Stomach (tissue), 9 donors: Measurements from ENCODE around the gene GABBR1. TPM values are rescaled to one million over a fixed set of nuclear protein-coding genes. Genes with fewer than 3 reads are reported as not detected.

Experiments used
- DNase-seq, 2 donors: peaks; one replicate each; pipeline versions ENCODE4 v3.0.0 to v3.0.0-alpha.2; 2013 to 2019
- H3K27ac ChIP-seq, 5 donors: fragments of 200-600 bp in 4 of 5; sonication (generic) in 4 of 5; one replicate each; pipeline ENCODE4 v1.5.1; 2013 to 2019; ENCODE audit warnings: mild to moderate bottlenecking in 1 of 5, moderate library complexity in 1 of 5
- H3K27me3 ChIP-seq, 3 donors: fragments of 200-600 bp; sonication (generic); one replicate each; pipeline ENCODE4 v1.5.1; 2017 to 2019; ENCODE audit warnings: mixed run types in 1 of 3
- H3K36me3 ChIP-seq, 4 donors: fragments of 200-600 bp; sonication (generic); 1 replicate in 3 of 4; 2 replicates in 1 of 4; pipeline ENCODE4 v1.5.1; 2016 to 2019
- H3K4me1 ChIP-seq, 4 donors: fragments of 200-600 bp; sonication (generic); one replicate each; pipeline ENCODE4 v1.5.1; 2016 to 2019
- H3K4me3 ChIP-seq, 4 donors: fragments of 200-600 bp; sonication (generic) in 3 of 4; one replicate each; pipeline ENCODE4 v1.5.1; 2016 to 2019; ENCODE audit warnings: mild to moderate bottlenecking in 1 of 4
- H3K9me3 ChIP-seq, 4 donors: fragments of 200-600 bp; sonication (generic); one replicate each; pipeline ENCODE4 v1.5.1; 2016 to 2019
- EP300 ChIP-seq: sonication (generic); formaldehyde crosslinking; IDR thresholded peaks from one replicate; pipeline ENCODE4 v1.6.1; 2017; ENCODE audit warnings: antibody characterized with exemption
- POLR2A ChIP-seq, 4 donors: fragments of 450-650 bp; IDR thresholded peaks; one replicate each; pipeline ENCODE4 v1.6.1; 2016; ENCODE audit warnings: antibody characterized with exemption in 4 of 4, control low read depth in 2 of 4, mild to moderate bottlenecking in 1 of 4, moderate library complexity in 1 of 4
- POLR2AphosphoS5 ChIP-seq, 3 donors: sonication (generic); formaldehyde crosslinking; IDR thresholded peaks; one replicate each; pipeline ENCODE4 v1.6.1; 2016; ENCODE audit warnings: antibody characterized with exemption in 3 of 3
- WGBS, 5 donors: extraction: QIAGEN DNeasy Blood & Tissue Kit in 3 of 5; methylation state at CpG; one replicate each; pipeline versions ENCODE4 v1.1.5 to v1.1.7; 2013 to 2018; 5-methylcytosine and 5-hydroxymethylcytosine counted together
- intact Hi-C: fragments of 100-400 bp; cut with DNase I; formaldehyde crosslinking; loops from one replicate; pipeline ENCODE4 v1.15.1; 2023; ENCODE audit warnings: low total_unique reads
- polyA plus RNA-seq, 3 donors: library from polyadenylated mRNA; stranded (reverse); fragments of 200-250 nt; gene quantifications; one replicate each; pipeline ENCODE4 v1.2.3, GENCODE V29; 2013
- total RNA-seq, 5 donors: library from RNA; depleted of rRNA; stranded (reverse); fragments of >200 nt; gene quantifications; one replicate each; pipeline versions ENCODE4 v1.1.0 to v1.2.3, GENCODE V29; 2014 to 2016
- TF ChIP-seq, protein P1 (sequence below), 7 experiments: fragments of 450-650 bp in 4 of 7; fragments of 200-600 bp in 3 of 7; sonication (generic) in 3 of 7; IDR thresholded peaks; one replicate each; pipeline ENCODE4 v1.5.1; 2016 to 2019; ENCODE audit warnings: antibody characterized with exemption in 7 of 7, control low read depth in 2 of 7, mild to moderate bottlenecking in 1 of 7
- donor health status: healthy with polysubstance abuse.
- donor health status: Bipolar disorder and iron deficiency.
- donor health status: healthy.

The GABBR1 gene
- total and polyA plus RNA-seq, 8 donors, result 4.5 to 101 (median 29.8) TPM

- DNase-seq, result peak in 1 of 2 donors; percentile 40
- no peaks in the 10 kb centered on the region for H3K4me1 ChIP-seq
These were observed 8.6 kb upstream of the GABBR1 start for GRCh38 chr6:29641430-29642148.

DNA sequence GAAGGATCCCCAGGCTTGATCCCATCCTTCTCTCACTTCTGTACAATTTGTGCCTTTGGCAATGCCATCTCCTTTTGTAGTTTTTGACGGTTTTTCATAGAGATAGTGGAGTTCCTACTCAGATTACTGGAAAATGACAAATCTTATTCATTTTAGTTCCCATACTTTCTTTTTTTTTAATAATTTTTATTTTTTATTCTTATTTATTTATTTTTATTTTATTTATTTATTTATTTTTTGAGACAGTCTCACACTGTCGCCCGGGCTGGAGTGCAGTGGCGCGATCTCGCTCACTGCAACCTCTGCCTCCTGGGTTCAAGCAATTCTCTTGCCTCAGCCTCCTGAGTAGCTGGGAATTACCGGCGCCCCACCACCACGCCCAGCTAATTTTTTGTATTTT lies 4.3 kb upstream of the GABBR1 start:
- Histone ChIP-seq H3K4me1 (peaks cover 3 to 20% (median 15%) of the 10 kb centered on the region in 4 donors), H3K9me3 (no peaks in the 10 kb centered on the region), H3K27me3 (peaks cover 0 to 2% (median 0%) of the 10 kb centered on the region in 3 donors), H3K27ac (no peak overlapping the region), H3K36me3 (no peaks in the 10 kb centered on the region), H3K4me3 (no peak overlapping the region)
- intact Hi-C loops, result no loop called here
- DNase-seq, result no peak
- TF ChIP-seq POLR2A (IDR thresholded peaks at IDR 0.05) (no peak), POLR2AphosphoS5 (IDR thresholded peaks at IDR 0.05) (no peak), EP300 (no peak)
- TF ChIP-seq, protein P1, sequence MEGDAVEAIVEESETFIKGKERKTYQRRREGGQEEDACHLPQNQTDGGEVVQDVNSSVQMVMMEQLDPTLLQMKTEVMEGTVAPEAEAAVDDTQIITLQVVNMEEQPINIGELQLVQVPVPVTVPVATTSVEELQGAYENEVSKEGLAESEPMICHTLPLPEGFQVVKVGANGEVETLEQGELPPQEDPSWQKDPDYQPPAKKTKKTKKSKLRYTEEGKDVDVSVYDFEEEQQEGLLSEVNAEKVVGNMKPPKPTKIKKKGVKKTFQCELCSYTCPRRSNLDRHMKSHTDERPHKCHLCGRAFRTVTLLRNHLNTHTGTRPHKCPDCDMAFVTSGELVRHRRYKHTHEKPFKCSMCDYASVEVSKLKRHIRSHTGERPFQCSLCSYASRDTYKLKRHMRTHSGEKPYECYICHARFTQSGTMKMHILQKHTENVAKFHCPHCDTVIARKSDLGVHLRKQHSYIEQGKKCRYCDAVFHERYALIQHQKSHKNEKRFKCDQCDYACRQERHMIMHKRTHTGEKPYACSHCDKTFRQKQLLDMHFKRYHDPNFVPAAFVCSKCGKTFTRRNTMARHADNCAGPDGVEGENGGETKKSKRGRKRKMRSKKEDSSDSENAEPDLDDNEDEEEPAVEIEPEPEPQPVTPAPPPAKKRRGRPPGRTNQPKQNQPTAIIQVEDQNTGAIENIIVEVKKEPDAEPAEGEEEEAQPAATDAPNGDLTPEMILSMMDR (IDR thresholded peaks at IDR 0.05), result no peak
- WGBS, 5 donors, result 83 to 96% (median 89%) methylated on average over 9 of the region's 9 CpGs

More at GRCh38 chr6:29641430-29642148, 8.6 kb upstream of the GABBR1 start:
- H3K9me3 ChIP-seq, result no peaks in the 10 kb centered on the region
- no peak overlapping the region for H3K4me3 ChIP-seq
- H3K27ac ChIP-seq, result no peak overlapping the region
- TF ChIP-seq POLR2AphosphoS5 (IDR thresholded peaks at IDR 0.05), result no peak
- TF ChIP-seq EP300, result no peak
- TF ChIP-seq, protein P1 (IDR thresholded peaks at IDR 0.05), result no peak
- TF ChIP-seq POLR2A (IDR thresholded peaks at IDR 0.05), result no peak
- H3K27me3 ChIP-seq, result no peaks in the 10 kb centered on the region
- intact Hi-C loops, result no loop called here
- H3K36me3 ChIP-seq, result no peaks in the 10 kb centered on the region
- 14 to 26% (median 21%) methylated on average over 3 of the region's 3 CpGs for WGBS, 5 donors

DNA sequence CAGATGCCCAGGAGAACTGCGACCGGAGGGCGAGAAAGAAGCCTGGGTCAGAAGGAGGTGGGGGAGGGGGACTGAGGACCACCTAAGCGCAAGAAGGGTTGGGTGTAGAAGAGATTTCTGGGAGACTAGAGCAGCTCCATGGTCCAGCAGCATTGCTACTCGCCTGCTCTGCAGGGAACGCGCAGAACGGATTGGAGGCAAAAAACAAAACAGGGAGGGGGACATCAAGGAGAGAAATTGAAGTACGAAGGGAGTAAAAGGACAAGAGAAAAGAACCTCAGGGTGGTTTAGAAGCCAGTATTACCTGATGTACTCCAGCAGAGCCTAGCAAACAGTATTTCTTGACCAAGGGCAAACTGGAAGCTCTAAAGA lies 537 bp upstream of the GABBR1 start:
- TF ChIP-seq EP300 (no peak), POLR2A (IDR thresholded peaks at IDR 0.05) (no peak), POLR2AphosphoS5 (IDR thresholded peaks at IDR 0.05) (no peak)
- TF ChIP-seq, protein P1 (IDR thresholded peaks at IDR 0.05), result no peak
- Histone ChIP-seq H3K4me3 (peak overlapping the region; percentile 76 to 95 (median 83)), H3K4me1 (peaks cover 19 to 51% (median 38%) of the 10 kb centered on the region in 4 donors), H3K9me3 (no peaks in the 10 kb centered on the region), H3K27ac (peak overlapping the region; percentile 58 to 85 (median 85)), H3K27me3 (peaks cover 0 to 25% (median 0%) of the 10 kb centered on the region in 3 donors), H3K36me3 (no peaks in the 10 kb centered on the region)
- WGBS, 5 donors, result 3 to 13% (median 6%) methylated on average over 9 of the region's 9 CpGs
- intact Hi-C loops, result no loop called here
- no peak for DNase-seq

GRCh38 chr6:29631860-29632731 lies 887 bp downstream of the GABBR1 start:
- DNase-seq, result peak; percentile 54 to 84
- Histone ChIP-seq H3K36me3 (no peaks in the 10 kb centered on the region), H3K9me3 (no peaks in the 10 kb centered on the region), H3K4me3 (peak overlapping the region; percentile 76 to 95 (median 83)), H3K4me1 (peaks cover 30 to 65% (median 51%) of the 10 kb centered on the region in 4 donors), H3K27me3 (peaks cover 0 to 39% (median 0%) of the 10 kb centered on the region in 3 donors), H3K27ac (peak overlapping the region; percentile 45 to 85 (median 85))
- intact Hi-C loops, result no loop called here
- 3 to 10% (median 5%) methylated on average over 18 to 53 of the region's 53 CpGs for WGBS, 5 donors
- TF ChIP-seq POLR2A (IDR thresholded peaks at IDR 0.05) (no peak), POLR2AphosphoS5 (IDR thresholded peaks at IDR 0.05) (no peak), EP300 (no peak)
- TF ChIP-seq, protein P1 (IDR thresholded peaks at IDR 0.05), result no peak
